Measurements from ENCODE around the gene TXNDC11.

Gene TXNDC11

GRCh38 chr16:11672206-11673090 lies 70.2 kb downstream of the TXNDC11 start:
- DNase-seq, result no peak

GRCh38 chr16:11671676-11672075 lies 71.0 kb downstream of the TXNDC11 start:
- no peak for DNase-seq

- no peak for DNase-seq
Measured at GRCh38 chr16:11671271-11671670, 71.4 kb downstream of the TXNDC11 start.

GRCh38 chr16:11670171-11671131 lies 72.2 kb downstream of the TXNDC11 start:
- DNase-seq, result no peak

GRCh38 chr16:11669380-11670146 lies 73.1 kb downstream of the TXNDC11 start:
- DNase-seq, result no peak

GRCh38 chr16:11668623-11669379 lies 73.9 kb downstream of the TXNDC11 start:
- no peak for DNase-seq

GRCh38 chr16:11667824-11668622 lies 74.6 kb downstream of the TXNDC11 start, which contains the start of gene SNN:
Gene SNN, plus strand, starts transcription at chr16:11668455. Its CDS starts 7,605 bp downstream, at chr16:11676060.
- no peak for DNase-seq

GRCh38 chr16:11667221-11667823 lies 75.3 kb downstream of the TXNDC11 start:
- DNase-seq, result no peak

- no peak for DNase-seq
Measured at GRCh38 chr16:11666103-11667055, 76.3 kb downstream of the TXNDC11 start.

- DNase-seq, result no peak
Measured at GRCh38 chr16:11665071-11665491, 77.6 kb downstream of the TXNDC11 start.

- no peak for DNase-seq
Measured at GRCh38 chr16:11662582-11662981, 80.1 kb downstream of the TXNDC11 start.

- no peak for DNase-seq
Measured at GRCh38 chr16:11660565-11660964, 82.1 kb downstream of the TXNDC11 start.

GRCh38 chr16:11658896-11659708 lies 83.6 kb downstream of the TXNDC11 start:
- no peak for DNase-seq

- DNase-seq, result no peak
Measured at GRCh38 chr16:11657556-11657955, 85.1 kb downstream of the TXNDC11 start.

GRCh38 chr16:11655655-11656054 lies 87.0 kb downstream of the TXNDC11 start:
- DNase-seq, result no peak

- DNase-seq, result no peak
Measured at GRCh38 chr16:11651796-11652195, 90.9 kb downstream of the TXNDC11 start.

GRCh38 chr16:11650641-11651591 lies 91.7 kb downstream of the TXNDC11 start:
- DNase-seq, result no peak

Measured in NCI-H187 treated with DMSO at 0.1 percent for 48 hours (cell line).